HepG2 (cell line): Measurements from ENCODE around the gene NTPCR. TPM values are rescaled to one million over a fixed set of nuclear protein-coding genes. Genes with fewer than 3 reads are reported as not detected.

Experiments
- ATAC-seq: fragments of 200-7000 bp; cut with Tn5 transposase; 3 replicates; pipeline ENCODE4 v1.9.1; 2020; ENCODE audit warnings: mild to moderate bottlenecking, moderate library complexity
- BruUV-seq: library from RNA; stranded (reverse); fragments of 400-500 nt; replicated peaks from 2 replicates; lab custom pipeline; 2021; lab: Mats Ljungman, UMichigan
- CTCF ChIA-PET: fragments of 300-600 bp; formaldehyde crosslinking; extraction: SDS; loops from one replicate; lab custom pipeline; 2021; ENCODE audit warnings: low total read pairs, inconsistent platforms, low intra/inter-chr PET ratio; lab: Yijun Ruan, JAX
- POLR2A ChIA-PET: fragments of 350-600 bp; sonication (Branson Sonifier 250); formaldehyde crosslinking; loops from one replicate; lab custom pipeline; 2020; ENCODE audit warnings: antibody characterized with exemption, inconsistent platforms; lab: Yijun Ruan, JAX
- DNase-seq: peaks from one replicate; pipeline ENCODE4 v3.0.0-alpha.2; 2015; ENCODE audit warnings: low spot score
- FAIRE-seq: peaks from 3 replicates; lab custom pipeline; 2011; peaks lifted over from hg19 to GRCh38; lab: Jason Lieb, UNC
- H2AFZ ChIP-seq: one replicate; pipeline ENCODE4 v1.6.1; 2011; ENCODE audit warnings: low read length, inconsistent platforms
- H3K27ac ChIP-seq: fragments of 300-600 bp; 3 replicates; pipeline ENCODE4 v1.8.0; 2011; ENCODE audit warnings: mixed run types, mild to moderate bottlenecking, mixed read lengths, low read length, inconsistent platforms; ENCODE audit not compliant: insufficient read depth; ENCODE audit errors: extremely low read length
- H3K27me3 ChIP-seq, 2 experiments: fragments of 200-600 bp in 1 of 2; 2 replicates in 1 of 2; 3 replicates in 1 of 2; pipeline versions ENCODE4 v1.6.0 to v1.8.0; 2011; ENCODE audit warnings: low read length in 2 of 2, mild to moderate bottlenecking in 2 of 2, moderate library complexity in 2 of 2, inconsistent platforms in 1 of 2; ENCODE audit not compliant: insufficient read depth in 2 of 2, control insufficient read depth in 1 of 2
- H3K36me3 ChIP-seq, 2 experiments: fragments of 200-600 bp in 1 of 2; replicated peaks in 1 of 2; 2 replicates in 1 of 2; 3 replicates in 1 of 2; pipeline versions ENCODE4 v1.5.1 to v1.8.0; 2011; ENCODE audit warnings: low read length in 2 of 2, inconsistent platforms in 1 of 2; ENCODE audit not compliant: insufficient read depth in 2 of 2, control insufficient read depth in 1 of 2
- H3K4me1 ChIP-seq: 2 replicates; pipeline ENCODE4 v1.5.1; 2012; ENCODE audit warnings: low read length, inconsistent platforms; ENCODE audit not compliant: insufficient read depth
- H3K4me2 ChIP-seq: 2 replicates; pipeline ENCODE4 v1.6.0; 2011; ENCODE audit warnings: low read depth, low read length, inconsistent platforms
- H3K4me3 ChIP-seq, 3 experiments: fragments of 200-600 bp in 1 of 3; sonication (generic), shearing (Covaris generic) in 1 of 3; replicated peaks in 1 of 3; 2 replicates each; pipeline ENCODE4 v1.5.1; 2011 to 2016; ENCODE audit warnings: low read length in 3 of 3, inconsistent platforms in 2 of 3, low read depth in 2 of 3, mild to moderate bottlenecking in 2 of 3, control low read depth in 1 of 3, mixed read lengths in 1 of 3; ENCODE audit not compliant: insufficient read depth in 1 of 3
- H3K79me2 ChIP-seq: one replicate; pipeline ENCODE4 v1.6.1; 2011; ENCODE audit warnings: low read length, inconsistent platforms; ENCODE audit not compliant: insufficient read depth
- H3K9ac ChIP-seq: 2 replicates; pipeline ENCODE4 v1.6.0; 2011; ENCODE audit warnings: mild to moderate bottlenecking, low read depth, low read length, inconsistent platforms; ENCODE audit not compliant: insufficient read depth
- H3K9me3 ChIP-seq: 2 replicates; pipeline ENCODE4 v1.5.1; 2012; ENCODE audit warnings: mild to moderate bottlenecking, low read length
- H4K20me1 ChIP-seq: 2 replicates; pipeline ENCODE4 v1.6.0; 2011; ENCODE audit warnings: inconsistent platforms, mild to moderate bottlenecking, low read length, moderate library complexity; ENCODE audit not compliant: insufficient read depth
- ATRX ChIP-seq: sonication (generic); formaldehyde crosslinking; IDR thresholded peaks from 2 replicates; pipeline ENCODE4 v1.4.0; 2020; ENCODE audit warnings: missing genetic modification reagents, borderline replicate concordance
- EEA1 ChIP-seq: sonication (generic); formaldehyde crosslinking; IDR thresholded peaks from 2 replicates; pipeline ENCODE4 v1.5.1; 2020; ENCODE audit warnings: mild to moderate bottlenecking, missing genetic modification reagents, borderline replicate concordance
- FOSL2 ChIP-seq: sonication (generic); formaldehyde crosslinking; IDR thresholded peaks from 2 replicates; pipeline ENCODE4 v1.4.0; 2020; ENCODE audit warnings: missing genetic modification reagents
- ZFYVE20 ChIP-seq: sonication (generic); formaldehyde crosslinking; IDR thresholded peaks from 2 replicates; pipeline ENCODE4 v1.8.0; 2023; ENCODE audit warnings: low read depth, mild to moderate bottlenecking, moderate library complexity, missing genetic modification reagents, borderline replicate concordance
- ZNF256 ChIP-seq: sonication (generic); formaldehyde crosslinking; conservative IDR thresholded peaks from 2 replicates; pipeline ENCODE4 v1.4.0; 2020; ENCODE audit warnings: missing genetic modification reagents
- ZNF337 ChIP-seq: sonication (generic); formaldehyde crosslinking; IDR thresholded peaks from 2 replicates; pipeline ENCODE4 v1.5.1; 2020; ENCODE audit warnings: missing genetic modification reagents, low read depth, mild to moderate bottlenecking, borderline replicate concordance
- ZNF616 ChIP-seq: sonication (generic); formaldehyde crosslinking; IDR thresholded peaks from 2 replicates; pipeline ENCODE4 v1.5.0; 2020; ENCODE audit warnings: low read depth, mild to moderate bottlenecking, missing genetic modification reagents
- WGBS: methylation state at CpG from one replicate; pipeline ENCODE4 v1.1.6; 2017; ENCODE audit warnings: low lambda C conversion rate; 5-methylcytosine and 5-hydroxymethylcytosine counted together
- in situ Hi-C: cut with HindIII; loops from 2 replicates; pipeline ENCODE4 v1.10.0; 2017; ENCODE audit warnings: low pct_unique_long_range_greater_than_20kb; ENCODE audit not compliant: extremely low pct_ligation_motif_present
- intact Hi-C: fragments of 100-400 bp; cut with micrococcal nuclease; formaldehyde crosslinking; loops from one replicate; pipeline ENCODE4 v1.10.0; 2022; ENCODE audit not compliant: unreplicated experiment
- polyA plus RNA-seq, 8 experiments: library from polyadenylated mRNA; depleted of rRNA in 3 of 8; stranded (reverse) in 7 of 8; unstranded in 1 of 8; fragments of >200 nt; fragmentation: Illumina TruSeq in 4 of 8; extraction: Trizol in 4 of 8; gene quantifications; 2 replicates each; pipeline versions ENCODE4 v1.2.1 to v1.2.3, GENCODE V29; 2011 to 2016; ENCODE audit warnings: low read depth in 4 of 8, missing spikeins in 1 of 8, mixed read lengths in 1 of 8; ENCODE audit not compliant: insufficient read depth in 1 of 8
- total RNA-seq, 5 experiments: library from RNA; depleted of rRNA; stranded (reverse); fragments of >200 nt; fragmentation: Illumina TruSeq; extraction: Trizol; gene quantifications; 2 replicates each; pipeline ENCODE4 v1.2.3, GENCODE V29; 2016; ENCODE audit warnings: low read depth in 1 of 5
- TF ChIP-seq, protein P1 (sequence below): sonication (generic); formaldehyde crosslinking; IDR thresholded peaks from 2 replicates; pipeline ENCODE4 v1.4.0; 2020; ENCODE audit warnings: missing genetic modification reagents, borderline replicate concordance
- TF ChIP-seq, protein P2 (sequence below): sonication (generic); formaldehyde crosslinking; IDR thresholded peaks from 2 replicates; pipeline ENCODE4 v1.5.0; 2020; ENCODE audit warnings: mild to moderate bottlenecking, missing genetic modification reagents, borderline replicate concordance
- TF ChIP-seq, protein P3 (sequence below): sonication (generic); formaldehyde crosslinking; IDR thresholded peaks from 2 replicates; pipeline ENCODE4 v1.4.0; 2020; ENCODE audit warnings: mild to moderate bottlenecking, missing genetic modification reagents, borderline replicate concordance

The NTPCR gene
- total and polyA plus RNA-seq, 2 of the 13 experiments (the other 11 are each of a cell fraction or from before 2014, with no cell fraction given) = 11.7 to 47.0 TPM

DNA sequence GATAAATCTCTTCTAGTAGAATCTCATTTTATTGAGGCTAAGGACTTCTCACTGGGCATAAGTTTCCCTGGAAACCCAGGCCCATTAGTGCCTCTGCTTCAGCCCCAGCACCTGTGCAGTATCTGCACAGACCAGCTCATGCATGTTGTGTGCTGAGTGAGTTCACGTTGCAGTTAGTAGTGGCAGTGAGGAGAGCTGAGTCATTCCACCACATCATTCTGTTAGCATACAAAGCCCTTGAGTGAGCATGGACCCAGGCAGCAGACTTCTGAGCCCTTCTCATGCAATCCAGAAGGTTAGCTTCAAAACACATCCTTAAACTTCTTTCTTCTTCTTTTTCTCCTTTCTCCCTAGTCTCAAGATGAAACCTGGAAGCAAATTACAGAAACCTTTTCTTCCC lies 45.8 kb upstream of the NTPCR start:
- no peaks in the 10 kb centered on the region for H3K79me2 ChIP-seq
- H2AFZ ChIP-seq = no peak overlapping the region
- no peaks in the 10 kb centered on the region for H4K20me1 ChIP-seq
- intact Hi-C loops (no loop called here), in situ Hi-C loops (no loop called here)
- peaks cover 0 to 9% of the 10 kb centered on the region in 2 experiments; a peak in 3 of 5 replicates for H3K27me3 ChIP-seq
- ChIA-PET CTCF (no interaction called here), POLR2A (no interaction called here)
- H3K4me1 ChIP-seq = no peaks in the 10 kb centered on the region
- no peak overlapping the region for H3K4me2 ChIP-seq
- DNase-seq (no peak), ATAC-seq (no peak), FAIRE-seq (no peak)
- BruUV-seq = no TSS peak
- no peaks in the 10 kb centered on the region for H3K36me3 ChIP-seq
- H3K27ac ChIP-seq = no peak overlapping the region
- WGBS = 0% methylated on average over 1 of the region's 1 CpG
- H3K4me3 ChIP-seq = no peak overlapping the region
- no peak overlapping the region for H3K9ac ChIP-seq
- no peaks in the 10 kb centered on the region for H3K9me3 ChIP-seq
- TF ChIP-seq ZFYVE20 (CRISPR knock-in tag) (no peak), EEA1 (CRISPR knock-in tag) (no peak), ZNF337 (CRISPR knock-in tag) (no peak), ZNF616 (CRISPR knock-in tag) (no peak), ATRX (CRISPR knock-in tag) (no peak), ZNF256 (CRISPR knock-in tag) (no peak), FOSL2 (CRISPR knock-in tag) (no peak)
- TF ChIP-seq, protein P1, sequence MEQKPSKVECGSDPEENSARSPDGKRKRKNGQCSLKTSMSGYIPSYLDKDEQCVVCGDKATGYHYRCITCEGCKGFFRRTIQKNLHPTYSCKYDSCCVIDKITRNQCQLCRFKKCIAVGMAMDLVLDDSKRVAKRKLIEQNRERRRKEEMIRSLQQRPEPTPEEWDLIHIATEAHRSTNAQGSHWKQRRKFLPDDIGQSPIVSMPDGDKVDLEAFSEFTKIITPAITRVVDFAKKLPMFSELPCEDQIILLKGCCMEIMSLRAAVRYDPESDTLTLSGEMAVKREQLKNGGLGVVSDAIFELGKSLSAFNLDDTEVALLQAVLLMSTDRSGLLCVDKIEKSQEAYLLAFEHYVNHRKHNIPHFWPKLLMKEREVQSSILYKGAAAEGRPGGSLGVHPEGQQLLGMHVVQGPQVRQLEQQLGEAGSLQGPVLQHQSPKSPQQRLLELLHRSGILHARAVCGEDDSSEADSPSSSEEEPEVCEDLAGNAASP (CRISPR knock-in tag) = no peak
- TF ChIP-seq, protein P2, sequence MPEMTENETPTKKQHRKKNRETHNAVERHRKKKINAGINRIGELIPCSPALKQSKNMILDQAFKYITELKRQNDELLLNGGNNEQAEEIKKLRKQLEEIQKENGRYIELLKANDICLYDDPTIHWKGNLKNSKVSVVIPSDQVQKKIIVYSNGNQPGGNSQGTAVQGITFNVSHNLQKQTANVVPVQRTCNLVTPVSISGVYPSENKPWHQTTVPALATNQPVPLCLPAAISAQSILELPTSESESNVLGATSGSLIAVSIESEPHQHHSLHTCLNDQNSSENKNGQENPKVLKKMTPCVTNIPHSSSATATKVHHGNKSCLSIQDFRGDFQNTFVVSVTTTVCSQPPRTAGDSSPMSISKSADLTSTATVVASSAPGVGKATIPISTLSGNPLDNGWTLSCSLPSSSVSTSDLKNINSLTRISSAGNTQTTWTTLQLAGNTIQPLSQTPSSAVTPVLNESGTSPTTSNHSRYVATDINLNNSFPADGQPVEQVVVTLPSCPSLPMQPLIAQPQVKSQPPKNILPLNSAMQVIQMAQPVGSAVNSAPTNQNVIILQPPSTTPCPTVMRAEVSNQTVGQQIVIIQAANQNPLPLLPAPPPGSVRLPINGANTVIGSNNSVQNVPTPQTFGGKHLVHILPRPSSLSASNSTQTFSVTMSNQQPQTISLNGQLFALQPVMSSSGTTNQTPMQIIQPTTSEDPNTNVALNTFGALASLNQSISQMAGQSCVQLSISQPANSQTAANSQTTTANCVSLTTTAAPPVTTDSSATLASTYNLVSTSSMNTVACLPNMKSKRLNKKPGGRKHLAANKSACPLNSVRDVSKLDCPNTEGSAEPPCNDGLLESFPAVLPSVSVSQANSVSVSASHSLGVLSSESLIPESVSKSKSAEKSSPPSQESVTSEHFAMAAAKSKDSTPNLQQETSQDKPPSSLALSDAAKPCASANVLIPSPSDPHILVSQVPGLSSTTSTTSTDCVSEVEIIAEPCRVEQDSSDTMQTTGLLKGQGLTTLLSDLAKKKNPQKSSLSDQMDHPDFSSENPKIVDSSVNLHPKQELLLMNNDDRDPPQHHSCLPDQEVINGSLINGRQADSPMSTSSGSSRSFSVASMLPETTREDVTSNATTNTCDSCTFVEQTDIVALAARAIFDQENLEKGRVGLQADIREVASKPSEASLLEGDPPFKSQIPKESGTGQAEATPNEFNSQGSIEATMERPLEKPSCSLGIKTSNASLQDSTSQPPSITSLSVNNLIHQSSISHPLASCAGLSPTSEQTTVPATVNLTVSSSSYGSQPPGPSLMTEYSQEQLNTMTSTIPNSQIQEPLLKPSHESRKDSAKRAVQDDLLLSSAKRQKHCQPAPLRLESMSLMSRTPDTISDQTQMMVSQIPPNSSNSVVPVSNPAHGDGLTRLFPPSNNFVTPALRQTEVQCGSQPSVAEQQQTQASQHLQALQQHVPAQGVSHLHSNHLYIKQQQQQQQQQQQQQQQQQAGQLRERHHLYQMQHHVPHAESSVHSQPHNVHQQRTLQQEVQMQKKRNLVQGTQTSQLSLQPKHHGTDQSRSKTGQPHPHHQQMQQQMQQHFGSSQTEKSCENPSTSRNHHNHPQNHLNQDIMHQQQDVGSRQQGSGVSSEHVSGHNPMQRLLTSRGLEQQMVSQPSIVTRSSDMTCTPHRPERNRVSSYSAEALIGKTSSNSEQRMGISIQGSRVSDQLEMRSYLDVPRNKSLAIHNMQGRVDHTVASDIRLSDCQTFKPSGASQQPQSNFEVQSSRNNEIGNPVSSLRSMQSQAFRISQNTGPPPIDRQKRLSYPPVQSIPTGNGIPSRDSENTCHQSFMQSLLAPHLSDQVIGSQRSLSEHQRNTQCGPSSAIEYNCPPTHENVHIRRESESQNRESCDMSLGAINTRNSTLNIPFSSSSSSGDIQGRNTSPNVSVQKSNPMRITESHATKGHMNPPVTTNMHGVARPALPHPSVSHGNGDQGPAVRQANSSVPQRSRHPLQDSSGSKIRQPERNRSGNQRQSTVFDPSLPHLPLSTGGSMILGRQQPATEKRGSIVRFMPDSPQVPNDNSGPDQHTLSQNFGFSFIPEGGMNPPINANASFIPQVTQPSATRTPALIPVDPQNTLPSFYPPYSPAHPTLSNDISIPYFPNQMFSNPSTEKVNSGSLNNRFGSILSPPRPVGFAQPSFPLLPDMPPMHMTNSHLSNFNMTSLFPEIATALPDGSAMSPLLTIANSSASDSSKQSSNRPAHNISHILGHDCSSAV = no peak
- TF ChIP-seq, protein P3, sequence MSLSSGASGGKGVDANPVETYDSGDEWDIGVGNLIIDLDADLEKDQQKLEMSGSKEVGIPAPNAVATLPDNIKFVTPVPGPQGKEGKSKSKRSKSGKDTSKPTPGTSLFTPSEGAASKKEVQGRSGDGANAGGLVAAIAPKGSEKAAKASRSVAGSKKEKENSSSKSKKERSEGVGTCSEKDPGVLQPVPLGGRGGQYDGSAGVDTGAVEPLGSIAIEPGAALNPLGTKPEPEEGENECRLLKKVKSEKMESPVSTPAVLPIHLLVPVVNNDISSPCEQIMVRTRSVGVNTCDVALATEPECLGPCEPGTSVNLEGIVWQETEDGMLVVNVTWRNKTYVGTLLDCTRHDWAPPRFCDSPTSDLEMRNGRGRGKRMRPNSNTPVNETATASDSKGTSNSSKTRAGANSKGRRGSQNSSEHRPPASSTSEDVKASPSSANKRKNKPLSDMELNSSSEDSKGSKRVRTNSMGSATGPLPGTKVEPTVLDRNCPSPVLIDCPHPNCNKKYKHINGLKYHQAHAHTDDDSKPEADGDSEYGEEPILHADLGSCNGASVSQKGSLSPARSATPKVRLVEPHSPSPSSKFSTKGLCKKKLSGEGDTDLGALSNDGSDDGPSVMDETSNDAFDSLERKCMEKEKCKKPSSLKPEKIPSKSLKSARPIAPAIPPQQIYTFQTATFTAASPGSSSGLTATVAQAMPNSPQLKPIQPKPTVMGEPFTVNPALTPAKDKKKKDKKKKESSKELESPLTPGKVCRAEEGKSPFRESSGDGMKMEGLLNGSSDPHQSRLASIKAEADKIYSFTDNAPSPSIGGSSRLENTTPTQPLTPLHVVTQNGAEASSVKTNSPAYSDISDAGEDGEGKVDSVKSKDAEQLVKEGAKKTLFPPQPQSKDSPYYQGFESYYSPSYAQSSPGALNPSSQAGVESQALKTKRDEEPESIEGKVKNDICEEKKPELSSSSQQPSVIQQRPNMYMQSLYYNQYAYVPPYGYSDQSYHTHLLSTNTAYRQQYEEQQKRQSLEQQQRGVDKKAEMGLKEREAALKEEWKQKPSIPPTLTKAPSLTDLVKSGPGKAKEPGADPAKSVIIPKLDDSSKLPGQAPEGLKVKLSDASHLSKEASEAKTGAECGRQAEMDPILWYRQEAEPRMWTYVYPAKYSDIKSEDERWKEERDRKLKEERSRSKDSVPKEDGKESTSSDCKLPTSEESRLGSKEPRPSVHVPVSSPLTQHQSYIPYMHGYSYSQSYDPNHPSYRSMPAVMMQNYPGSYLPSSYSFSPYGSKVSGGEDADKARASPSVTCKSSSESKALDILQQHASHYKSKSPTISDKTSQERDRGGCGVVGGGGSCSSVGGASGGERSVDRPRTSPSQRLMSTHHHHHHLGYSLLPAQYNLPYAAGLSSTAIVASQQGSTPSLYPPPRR (CRISPR knock-in tag) = no peak
